Endothelial cell of hepatic sinusoid (primary cell): Measurements from ENCODE around the gene KCNMB4.

Experiments
- in situ Hi-C: cut with HindIII; loops from 2 replicates; pipeline ENCODE4 v1.10.0; 2017; ENCODE audit warnings: low sequenced_read_pairs

The KCNMB4 gene

GRCh38 chr12:70365648-70366518 lies at the start of gene KCNMB4:
Gene KCNMB4 (plus strand): TSS chr12:70366290. CDS start chr12:70366735, 445 bp downstream.
- in situ Hi-C loops = no loop called here

- in situ Hi-C loops = no loop called here
These were observed 48.3 kb upstream of the KCNMB4 start for GRCh38 chr12:70317781-70318180.

- in situ Hi-C loops = no loop called here
These were observed 46.5 kb upstream of the KCNMB4 start for GRCh38 chr12:70319605-70320004.

GRCh38 chr12:70321191-70321590 lies 44.9 kb upstream of the KCNMB4 start:
- in situ Hi-C loops = no loop called here

GRCh38 chr12:70327541-70327940 lies 38.5 kb upstream of the KCNMB4 start:
- in situ Hi-C loops = no loop called here

GRCh38 chr12:70329728-70330127 lies 36.4 kb upstream of the KCNMB4 start:
- in situ Hi-C loops = no loop called here

GRCh38 chr12:70330158-70330557 lies 35.9 kb upstream of the KCNMB4 start:
- in situ Hi-C loops = no loop called here

- in situ Hi-C loops = no loop called here
These were observed 33.9 kb upstream of the KCNMB4 start for GRCh38 chr12:70332236-70332635.

- in situ Hi-C loops = no loop called here
These were observed 31.3 kb upstream of the KCNMB4 start for GRCh38 chr12:70334742-70335141.

GRCh38 chr12:70338531-70338930 lies 27.6 kb upstream of the KCNMB4 start:
- in situ Hi-C loops = no loop called here

- in situ Hi-C loops = loop anchor here (10.0 kb wide), 2 partner anchors 354 to 476 kb away; no protein-coding TSS in a partner anchor
These were observed 15.0 kb upstream of the KCNMB4 start for GRCh38 chr12:70351076-70351475.

GRCh38 chr12:70353780-70354660 lies 12.1 kb upstream of the KCNMB4 start:
- in situ Hi-C loops = loop anchor here (10.0 kb wide), 2 partner anchors 351 to 479 kb away; no protein-coding TSS in a partner anchor

- in situ Hi-C loops = loop anchor here (10.0 kb wide), 2 partner anchors 350 to 480 kb away; no protein-coding TSS in a partner anchor
These were observed 11.3 kb upstream of the KCNMB4 start for GRCh38 chr12:70354787-70355186.

GRCh38 chr12:70355972-70356371 lies 10.1 kb upstream of the KCNMB4 start:
- in situ Hi-C loops = loop anchor here (10.0 kb wide), 2 partner anchors 349 to 481 kb away; no protein-coding TSS in a partner anchor

- in situ Hi-C loops = loop anchor here (10.0 kb wide), 2 partner anchors 345 to 485 kb away; no protein-coding TSS in a partner anchor
These were observed 6.5 kb upstream of the KCNMB4 start for GRCh38 chr12:70359458-70360197.

GRCh38 chr12:70360218-70360617 lies 5.9 kb upstream of the KCNMB4 start:
- in situ Hi-C loops = no loop called here

- in situ Hi-C loops = no loop called here
These were observed 1.2 kb upstream of the KCNMB4 start for GRCh38 chr12:70364695-70365397.

GRCh38 chr12:70365398-70365647 lies 767 bp upstream of the KCNMB4 start:
- in situ Hi-C loops = no loop called here

GRCh38 chr12:70366581-70367257 lies 629 bp downstream of the KCNMB4 start:
- in situ Hi-C loops = no loop called here
